HG02610 (cell line): ENCODE measurements around the gene TXNDC15.

ENCODE experiments used
- ATAC-seq: cut with Tn5 transposase; IDR thresholded peaks from one replicate; pipeline ENCODE4 v1.9.1; 2021; ENCODE audit warnings: mild to moderate bottlenecking, moderate library complexity; ENCODE audit not compliant: unreplicated experiment

TXNDC15 gene

GRCh38 chr5:134917070-134917815 lies 43.1 kb downstream of the TXNDC15 start:
- no peak for ATAC-seq

- ATAC-seq: no peak
These were observed 44.7 kb downstream of the TXNDC15 start for GRCh38 chr5:134918861-134919260.

GRCh38 chr5:134920848-134921575 lies 46.8 kb downstream of the TXNDC15 start:
- ATAC-seq: no peak

- no peak for ATAC-seq
These were observed 58.3 kb downstream of the TXNDC15 start for GRCh38 chr5:134932508-134932907.

GRCh38 chr5:134934202-134934601 lies 60.0 kb downstream of the TXNDC15 start:
- ATAC-seq: no peak

GRCh38 chr5:134935711-134936602 lies 61.8 kb downstream of the TXNDC15 start:
- no peak for ATAC-seq

- ATAC-seq: no peak
These were observed 63.4 kb downstream of the TXNDC15 start for GRCh38 chr5:134937526-134937925.

GRCh38 chr5:134938030-134938429 lies 63.9 kb downstream of the TXNDC15 start:
- ATAC-seq: no peak

GRCh38 chr5:134939500-134939899 lies 65.3 kb downstream of the TXNDC15 start:
- ATAC-seq: no peak

- no peak for ATAC-seq
These were observed 69.4 kb downstream of the TXNDC15 start for GRCh38 chr5:134943547-134943946.

- no peak for ATAC-seq
These were observed 70.5 kb downstream of the TXNDC15 start for GRCh38 chr5:134944630-134945029.

GRCh38 chr5:134945041-134945440 lies 70.9 kb downstream of the TXNDC15 start:
- ATAC-seq: no peak

GRCh38 chr5:134948911-134949310 lies 74.7 kb downstream of the TXNDC15 start:
- no peak for ATAC-seq

- no peak for ATAC-seq
These were observed 75.1 kb downstream of the TXNDC15 start for GRCh38 chr5:134949316-134949715.
